Choroid plexus epithelial cell (primary cell): Measurements from ENCODE around the gene PLAU.
"Not testable (repeated sequence)": the region's sequence is repeated elsewhere in the genome, so short reads cannot be mapped to it uniquely, and the experiment has no call there.

ENCODE experiments used
- DNase-seq: peaks from one replicate; pipeline ENCODE4 v3.0.0-alpha.2; 2010; ENCODE audit warnings: low read depth
- H3K4me3 ChIP-seq: 2 replicates; pipeline ENCODE4 v1.5.1; 2011; ENCODE audit warnings: low read depth, mild to moderate bottlenecking, control low read depth, low read length, moderate library complexity
- TF ChIP-seq, protein P1 (sequence below): conservative IDR thresholded peaks from 2 replicates; pipeline ENCODE4 v1.5.1; 2011; ENCODE audit warnings: low read depth, mild to moderate bottlenecking, control low read depth, inconsistent platforms, low read length, moderate library complexity

The PLAU gene

DNA sequence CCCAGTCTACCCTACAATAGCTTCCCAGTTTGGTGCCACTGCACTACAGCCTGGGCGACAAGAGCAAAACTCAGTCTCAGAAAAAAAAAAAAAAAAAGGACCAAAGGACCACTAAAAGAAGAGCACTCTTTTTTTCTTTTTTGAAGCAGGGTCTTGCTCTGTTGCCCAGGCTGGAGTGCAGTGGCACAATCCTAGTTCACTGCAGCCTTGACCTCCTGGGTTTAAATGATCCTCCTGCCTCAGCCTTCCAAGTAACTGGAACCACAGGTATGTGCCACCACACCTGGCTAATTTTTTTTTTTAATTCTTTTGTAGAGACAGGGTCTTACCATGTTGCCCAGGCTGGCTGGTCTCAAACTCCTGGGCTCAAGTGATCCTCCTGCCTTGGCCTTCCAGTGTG, 14.0 kb downstream of the PLAU start:
- no peak overlapping the region for H3K4me3 ChIP-seq
- TF ChIP-seq, protein P1, sequence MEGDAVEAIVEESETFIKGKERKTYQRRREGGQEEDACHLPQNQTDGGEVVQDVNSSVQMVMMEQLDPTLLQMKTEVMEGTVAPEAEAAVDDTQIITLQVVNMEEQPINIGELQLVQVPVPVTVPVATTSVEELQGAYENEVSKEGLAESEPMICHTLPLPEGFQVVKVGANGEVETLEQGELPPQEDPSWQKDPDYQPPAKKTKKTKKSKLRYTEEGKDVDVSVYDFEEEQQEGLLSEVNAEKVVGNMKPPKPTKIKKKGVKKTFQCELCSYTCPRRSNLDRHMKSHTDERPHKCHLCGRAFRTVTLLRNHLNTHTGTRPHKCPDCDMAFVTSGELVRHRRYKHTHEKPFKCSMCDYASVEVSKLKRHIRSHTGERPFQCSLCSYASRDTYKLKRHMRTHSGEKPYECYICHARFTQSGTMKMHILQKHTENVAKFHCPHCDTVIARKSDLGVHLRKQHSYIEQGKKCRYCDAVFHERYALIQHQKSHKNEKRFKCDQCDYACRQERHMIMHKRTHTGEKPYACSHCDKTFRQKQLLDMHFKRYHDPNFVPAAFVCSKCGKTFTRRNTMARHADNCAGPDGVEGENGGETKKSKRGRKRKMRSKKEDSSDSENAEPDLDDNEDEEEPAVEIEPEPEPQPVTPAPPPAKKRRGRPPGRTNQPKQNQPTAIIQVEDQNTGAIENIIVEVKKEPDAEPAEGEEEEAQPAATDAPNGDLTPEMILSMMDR: no peak
- DNase-seq: no peak

DNA sequence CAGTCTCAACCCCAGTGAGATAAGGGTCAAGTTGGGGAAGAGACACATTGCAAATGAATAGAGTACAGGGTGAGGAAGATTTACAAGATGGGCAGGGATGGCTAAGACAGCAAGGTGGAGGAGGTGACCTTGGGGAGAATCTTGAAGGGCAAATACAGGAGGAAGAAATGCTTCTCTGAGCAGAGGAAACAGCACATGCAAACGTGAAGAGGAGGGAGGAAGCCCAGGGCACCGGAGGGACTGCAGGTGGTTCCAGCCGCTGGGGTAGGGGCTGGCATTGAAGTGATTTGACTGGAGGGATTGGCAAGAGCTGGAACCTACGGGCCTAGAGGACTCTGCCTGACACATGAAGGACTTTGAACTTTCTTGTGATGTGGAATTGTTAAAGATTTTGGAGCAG, 14.6 kb downstream of the PLAU start:
- H3K4me3 ChIP-seq: no peak overlapping the region
- TF ChIP-seq, protein P1: no peak
- DNase-seq: no peak

DNA sequence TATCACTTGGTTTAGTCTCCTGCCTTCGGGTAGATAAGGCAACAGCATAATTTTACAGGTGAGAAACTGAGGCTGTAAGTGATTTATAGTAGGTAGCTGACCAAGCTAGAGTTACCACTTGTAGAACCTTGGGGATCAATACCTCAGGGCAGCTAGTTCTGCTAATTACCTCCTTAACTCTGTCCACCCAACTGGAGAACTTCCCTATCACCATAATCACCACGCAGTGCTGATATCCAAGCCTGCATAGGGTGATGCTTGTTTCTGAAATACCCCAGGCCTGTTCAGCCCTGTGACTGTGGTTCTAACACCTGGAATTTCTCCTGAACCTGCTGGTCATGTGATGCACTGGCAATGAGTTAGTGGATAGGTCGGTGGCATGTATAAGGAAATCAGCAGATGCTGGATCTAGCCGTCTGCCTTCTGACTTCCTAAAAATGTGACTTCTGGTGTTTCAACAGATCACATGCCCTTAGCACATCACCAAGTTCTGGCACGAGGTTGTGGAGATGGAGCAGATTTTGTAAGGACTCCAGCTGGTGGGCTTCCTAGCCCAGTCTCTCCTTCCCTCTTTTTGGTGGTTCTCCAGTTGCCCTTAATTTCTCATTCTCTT, 15.3 kb downstream of the PLAU start:
- no peak for DNase-seq
- TF ChIP-seq, protein P1: no peak
- no peak overlapping the region for H3K4me3 ChIP-seq

DNA sequence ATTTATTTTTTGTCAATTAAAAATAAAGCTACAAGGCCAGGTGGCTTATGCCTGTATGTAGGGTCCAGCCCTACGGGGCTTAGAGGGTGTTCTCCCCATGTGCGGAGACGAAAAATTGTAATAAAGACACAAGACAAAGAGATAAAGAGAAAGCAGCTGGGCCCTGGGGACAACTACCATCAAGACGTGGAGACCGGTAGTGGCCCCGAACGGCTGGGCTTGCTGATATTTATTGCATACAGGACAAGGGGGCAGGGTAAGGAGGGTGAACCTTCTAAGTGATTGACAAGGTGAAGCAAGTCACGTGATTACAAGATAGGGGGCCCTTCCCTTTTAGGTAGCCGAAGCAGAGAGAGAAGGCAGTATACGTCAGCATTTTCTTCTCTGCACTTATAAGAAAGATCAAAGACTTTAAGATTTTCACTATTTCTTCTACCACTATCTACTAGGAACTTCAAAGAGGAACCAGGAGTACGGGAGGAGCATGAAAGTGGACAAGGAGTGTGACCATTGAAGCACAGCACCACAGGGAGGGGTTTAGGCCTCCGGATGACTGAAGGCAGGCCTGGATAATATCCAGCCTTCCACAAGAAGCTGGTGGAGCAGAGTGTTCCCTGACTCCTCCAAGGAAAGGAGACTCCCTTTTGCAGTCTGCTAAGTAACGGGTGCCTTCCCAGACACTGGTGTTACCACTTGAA, 19.8 kb downstream of the PLAU start:
- not testable (repeated sequence) for H3K4me3 ChIP-seq, DNase-seq

DNA sequence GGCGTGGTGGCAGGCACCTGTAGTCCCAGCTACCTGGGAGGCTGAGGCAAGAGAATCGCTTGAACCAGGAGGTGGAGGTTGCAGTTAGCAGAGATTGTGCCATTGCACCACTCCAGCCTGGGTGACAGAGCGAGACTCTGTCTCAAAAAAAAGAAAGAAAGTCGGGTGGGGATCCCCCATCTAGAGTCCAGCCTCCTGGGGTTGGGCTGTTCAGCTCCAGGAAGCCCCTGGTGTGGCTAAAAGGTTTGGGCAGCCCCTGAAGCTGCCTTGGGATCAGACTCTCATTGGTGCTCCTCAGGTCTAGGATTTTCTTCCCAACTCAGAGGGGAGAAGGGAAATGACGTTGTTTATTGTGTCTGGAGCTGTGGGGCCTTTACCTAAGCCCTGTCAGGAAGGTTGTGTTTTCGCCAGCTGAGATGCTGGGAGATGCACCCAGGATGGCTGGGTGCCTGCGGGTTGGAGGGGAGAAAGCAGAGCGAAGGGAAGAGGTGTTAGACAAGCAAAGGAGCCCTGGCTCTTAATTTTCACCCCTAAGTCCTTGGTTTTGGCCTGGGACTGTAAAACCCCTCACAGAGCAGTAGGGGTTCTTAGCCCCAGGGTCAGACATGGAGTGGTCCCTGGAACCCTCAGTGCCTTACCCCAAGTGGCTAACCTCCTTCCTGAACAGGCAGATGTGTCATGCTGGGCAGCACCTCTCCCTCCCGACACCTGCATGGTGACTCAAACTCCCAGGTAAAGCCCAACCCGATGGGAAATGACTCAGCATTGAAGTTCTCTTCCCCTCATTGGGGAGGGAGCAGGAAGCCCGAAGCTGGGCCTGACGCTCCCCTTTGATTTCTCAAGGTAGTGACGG, 21.1 kb downstream of the PLAU start:
- TF ChIP-seq, protein P1: no peak
- H3K4me3 ChIP-seq: no peak overlapping the region
- no peak for DNase-seq

DNA sequence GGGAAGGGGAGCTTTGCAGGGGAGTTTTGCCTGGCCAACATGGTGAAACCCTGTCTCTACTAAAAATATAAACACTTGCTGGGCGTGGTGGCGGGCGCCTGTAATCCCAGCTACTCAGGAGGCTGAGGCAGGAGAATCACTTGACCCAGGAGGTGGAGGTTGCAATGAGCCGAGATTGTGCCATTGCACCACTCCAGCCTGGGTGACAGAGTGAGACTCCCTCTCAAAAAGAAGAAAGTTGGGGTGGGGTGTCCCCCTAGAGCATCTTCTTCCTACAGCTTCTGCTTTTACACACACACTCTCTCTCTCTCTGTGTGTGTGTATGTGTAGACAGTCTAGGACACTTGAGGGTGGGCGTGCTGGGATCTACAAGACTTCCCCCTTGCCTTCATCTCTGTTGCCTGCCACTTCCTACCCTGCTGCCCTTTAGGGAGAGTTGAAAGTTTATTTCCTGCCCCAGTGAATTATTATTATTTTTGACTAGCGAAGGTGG, 21.7 kb downstream of the PLAU start:
- TF ChIP-seq, protein P1: no peak
- no peak for DNase-seq

DNA sequence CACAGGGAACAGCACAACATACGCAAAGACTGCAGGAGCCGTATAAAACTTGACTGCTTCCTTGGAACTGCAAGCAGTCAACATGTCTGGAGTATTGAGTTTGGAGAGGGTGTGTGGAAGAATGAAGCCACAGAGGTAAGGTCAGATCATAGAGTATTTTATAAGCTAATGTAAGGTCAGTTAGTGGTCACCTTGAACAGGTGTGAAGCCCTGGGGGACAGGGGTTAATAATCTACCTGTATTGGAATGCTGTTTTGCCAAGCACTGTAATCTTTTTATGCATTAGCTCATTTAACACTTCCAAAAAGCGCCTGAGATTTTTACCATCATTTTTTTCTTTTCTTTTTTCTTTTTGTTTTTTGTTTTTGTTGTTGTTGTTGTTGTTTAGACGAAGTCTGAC, 23.1 kb downstream of the PLAU start:
- TF ChIP-seq, protein P1: no peak
- no peak for DNase-seq
- H3K4me3 ChIP-seq: no peak overlapping the region

More for the DNA sequence above, 21.7 kb downstream of the PLAU start:
- no peak overlapping the region for H3K4me3 ChIP-seq
